CD4-positive, alpha-beta memory T cell (primary cell): ENCODE data around the gene TOX3. TPM values are rescaled to one million over a fixed set of nuclear protein-coding genes. Genes with fewer than 3 reads are reported as not detected.

ENCODE experiments used
- CTCF ChIA-PET: fragments of 350-600 bp; sonication (Branson Sonifier 250); formaldehyde crosslinking; loops from one replicate; lab custom pipeline; 2021; ENCODE audit warnings: inconsistent platforms; ENCODE audit not compliant: partially characterized antibody; lab: Charles Lee
- POLR2A ChIA-PET: fragments of 350-600 bp; sonication (Branson Sonifier 250); formaldehyde crosslinking; loops from one replicate; lab custom pipeline; 2021; ENCODE audit not compliant: partially characterized antibody; lab: Charles Lee
- DNase-seq, 5 donors: peaks; one replicate each; pipeline versions ENCODE4 v3.0.0 to v3.0.0-alpha.2; 2020 to 2022; ENCODE audit warnings: mixed read lengths in 1 of 5
- H3K27ac ChIP-seq: one replicate; pipeline ENCODE4 v1.7.0; 2013; ENCODE audit warnings: low read depth, low read length
- H3K27me3 ChIP-seq: 2 replicates; pipeline ENCODE4 v1.7.0; 2013; ENCODE audit warnings: mild to moderate bottlenecking, low read length, moderate library complexity; ENCODE audit not compliant: insufficient read depth
- H3K36me3 ChIP-seq: 2 replicates; pipeline ENCODE4 v1.7.0; 2013; ENCODE audit warnings: mild to moderate bottlenecking, low read length, moderate library complexity; ENCODE audit not compliant: insufficient read depth
- H3K4me1 ChIP-seq: 2 replicates; pipeline ENCODE4 v1.7.0; 2013; ENCODE audit warnings: mild to moderate bottlenecking, low read length, moderate library complexity; ENCODE audit not compliant: insufficient read depth
- H3K4me3 ChIP-seq, 2 donors: one replicate each; pipeline ENCODE4 v1.7.0; 2013; ENCODE audit warnings: low read length in 2 of 2, mild to moderate bottlenecking in 1 of 2
- H3K9me3 ChIP-seq, 2 donors: one replicate each; pipeline ENCODE4 v1.7.0; 2013; ENCODE audit warnings: low read length in 2 of 2, control low read depth in 1 of 2; ENCODE audit not compliant: control insufficient read depth in 1 of 2
- H3K27ac Mint-ChIP-seq, 7 donors: one replicate each; pipeline ENCODE4 v1.8.0; 2020 to 2021; ENCODE audit warnings: mixed read lengths in 7 of 7, mild to moderate bottlenecking in 6 of 7, inconsistent platforms in 3 of 7, moderate library complexity in 3 of 7
- H3K27me3 Mint-ChIP-seq, 2 donors: one replicate each; pipeline ENCODE4 v1.8.0; 2020 to 2021; ENCODE audit warnings: mixed read lengths in 2 of 2
- H3K36me3 Mint-ChIP-seq, 2 donors: one replicate each; pipeline ENCODE4 v1.8.0; 2020 to 2021; ENCODE audit warnings: mixed read lengths in 2 of 2, inconsistent platforms in 1 of 2, mild to moderate bottlenecking in 1 of 2
- H3K4me1 Mint-ChIP-seq, 4 donors: one replicate each; pipeline ENCODE4 v1.8.0; 2020 to 2021; ENCODE audit warnings: mixed read lengths in 4 of 4, mild to moderate bottlenecking in 1 of 4
- H3K4me3 Mint-ChIP-seq, 8 donors: one replicate each; pipeline ENCODE4 v1.8.0; 2020 to 2021; ENCODE audit warnings: mixed read lengths in 8 of 8, mild to moderate bottlenecking in 7 of 8, moderate library complexity in 6 of 8, inconsistent platforms in 3 of 8
- H3K9me3 Mint-ChIP-seq, 8 donors: one replicate each; pipeline ENCODE4 v1.8.0; 2020 to 2021; ENCODE audit warnings: mixed read lengths in 8 of 8, mild to moderate bottlenecking in 5 of 8, inconsistent platforms in 3 of 8, moderate library complexity in 1 of 8
- intact Hi-C: fragments of 100-400 bp; cut with micrococcal nuclease; formaldehyde crosslinking; loops from one replicate; pipeline ENCODE4 v1.15.1; 2023
- polyA plus RNA-seq, 2 donors: library from polyadenylated mRNA; unstranded; fragments of 300-500 nt; fragmentation: Illumina TruSeq; gene quantifications; one replicate each; pipeline ENCODE4 v1.2.3, GENCODE V29; 2021
- total RNA-seq, 2 experiments: library from RNA; stranded (reverse); gene quantifications; one replicate each; pipeline ENCODE4 v1.2.3, GENCODE V29; 2021

TOX3 gene
- total RNA-seq: not detected
- polyA plus RNA-seq: under 1 TPM in 1 of 2 donors, not detected in 1; 0.13 TPM

DNA sequence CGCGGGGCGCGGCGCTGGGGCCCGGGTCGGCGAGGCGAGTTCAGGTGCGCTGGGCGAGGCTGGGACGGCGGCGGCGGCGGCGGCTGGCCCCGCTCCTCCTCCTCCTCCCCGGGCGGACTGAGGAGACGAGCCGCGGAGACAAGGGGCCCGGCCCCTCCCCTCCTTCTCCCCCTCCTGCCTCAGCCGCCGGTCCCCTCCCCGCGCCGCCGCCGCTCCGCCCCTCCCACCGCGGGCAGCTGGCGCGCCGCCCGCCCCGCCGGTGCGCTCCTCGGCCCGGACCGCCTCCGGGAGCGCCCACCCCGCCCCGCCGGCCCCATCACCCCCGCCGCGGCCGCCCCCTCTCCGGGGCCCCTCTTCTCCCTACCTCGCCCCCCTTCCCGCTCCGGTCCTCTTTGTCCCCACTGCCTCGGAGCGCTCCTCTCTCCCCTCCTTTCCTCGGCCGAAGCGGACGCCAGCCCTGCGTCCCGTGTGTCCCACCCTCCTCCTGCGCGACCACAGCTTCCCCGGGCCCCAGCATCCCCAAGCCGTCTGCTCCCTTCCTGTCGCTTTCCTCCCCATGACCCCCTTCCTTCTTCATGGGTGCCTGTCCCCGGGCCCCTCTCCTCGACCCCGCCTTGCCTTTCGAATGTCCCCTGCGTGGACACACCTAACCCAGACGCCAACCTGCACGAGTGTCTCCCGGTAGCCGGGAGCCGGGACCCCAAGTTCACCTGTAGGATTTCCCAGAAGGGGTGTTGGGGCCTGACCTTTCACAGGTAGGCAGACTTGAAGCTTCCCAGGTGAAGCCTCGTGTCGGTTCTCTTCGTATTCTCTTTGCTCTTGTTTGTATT is at the start of gene TOX3:
TSS of gene TOX3 (minus strand) at position 140 of the 830 bp plus-strand sequence. CDS start 420 bp downstream, outside the sequence.
- Histone ChIP-seq H3K27ac (no peak within 1 kb of the TSS), H3K4me1 (no peaks in the 10 kb centered on the region), H3K9me3 (no peaks in the 10 kb centered on the region), H3K27me3 (peaks cover 6% of the 10 kb centered on the region), H3K4me3 (no peak within 1 kb of the TSS), H3K36me3 (no peaks in the 10 kb centered on the region)
- Mint-ChIP-seq H3K4me1 (peaks cover 0 to 6% (median 2%) of the 10 kb centered on the region in 4 donors), H3K27ac (no peak within 1 kb of the TSS), H3K9me3 (peaks cover 0 to 14% (median 0%) of the 10 kb centered on the region in 8 donors), H3K27me3 (peaks cover 26 to 34% of the 10 kb centered on the region in 2 donors), H3K4me3 (peak within 1 kb of the TSS in 3 of 8 donors; percentile 1 to 35 (median 26)), H3K36me3 (no peaks in the 10 kb centered on the region)
- intact Hi-C loops: no loop called here
- ChIA-PET CTCF (no interaction called here), POLR2A (no interaction called here)
- DNase-seq: no peak

- intact Hi-C loops: no loop called here
- ChIA-PET CTCF (no interaction called here), POLR2A (no interaction called here)
- Mint-ChIP-seq H3K9me3 (peaks cover 0 to 4% (median 0%) of the 10 kb centered on the region in 8 donors), H3K27ac (no peak overlapping the region), H3K4me3 (no peak overlapping the region), H3K36me3 (no peaks in the 10 kb centered on the region), H3K4me1 (no peaks in the 10 kb centered on the region), H3K27me3 (no peaks in the 10 kb centered on the region)
- no peaks in the 10 kb centered on the region for H3K36me3 ChIP-seq
- H3K4me1 ChIP-seq: no peaks in the 10 kb centered on the region
- H3K4me3 ChIP-seq: no peak overlapping the region
- no peaks in the 10 kb centered on the region for H3K27me3 ChIP-seq
- DNase-seq: no peak
- H3K27ac ChIP-seq: no peak overlapping the region
- H3K9me3 ChIP-seq: no peaks in the 10 kb centered on the region
Observed at GRCh38 chr16:52592778-52593177, 45.8 kb upstream of the TOX3 start.

DNA sequence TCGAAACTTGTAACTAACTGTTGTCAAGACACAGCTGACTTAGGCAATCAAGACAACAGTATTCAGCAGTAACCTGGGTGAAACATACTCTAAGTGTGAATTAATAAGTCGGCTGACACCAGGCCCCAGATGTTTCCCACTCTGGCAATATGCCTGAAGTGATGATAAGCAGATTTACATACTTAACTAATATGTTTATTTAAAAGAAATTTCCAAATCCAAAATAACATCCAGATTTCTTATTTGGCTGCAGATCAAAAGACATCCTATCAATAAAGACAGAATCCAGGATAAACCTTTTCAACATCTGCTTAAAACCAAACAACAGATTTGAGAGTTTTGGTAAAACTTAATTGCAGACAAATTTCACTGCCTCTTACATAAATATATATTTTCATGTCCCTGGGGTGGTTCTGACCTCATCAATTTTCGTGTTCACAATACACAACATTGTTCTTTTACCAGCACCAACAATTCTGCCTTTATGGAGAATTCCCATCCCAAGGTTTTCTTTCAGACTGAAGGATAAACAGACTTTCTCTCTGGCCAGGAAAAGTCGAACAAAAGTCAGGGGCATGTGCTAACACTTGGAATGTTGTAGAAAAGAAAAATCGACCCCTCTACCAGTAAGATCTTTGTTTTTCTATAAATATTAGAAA is 45.1 kb upstream of the TOX3 start:
- Mint-ChIP-seq H3K9me3 (peaks cover 0 to 4% (median 1%) of the 10 kb centered on the region in 8 donors), H3K27me3 (no peaks in the 10 kb centered on the region), H3K4me3 (no peak overlapping the region), H3K36me3 (no peaks in the 10 kb centered on the region), H3K4me1 (no peaks in the 10 kb centered on the region), H3K27ac (no peak overlapping the region)
- Histone ChIP-seq H3K9me3 (no peaks in the 10 kb centered on the region), H3K27ac (no peak overlapping the region), H3K4me3 (no peak overlapping the region), H3K27me3 (no peaks in the 10 kb centered on the region), H3K36me3 (no peaks in the 10 kb centered on the region), H3K4me1 (no peaks in the 10 kb centered on the region)
- ChIA-PET POLR2A (no interaction called here), CTCF (no interaction called here)
- DNase-seq: no peak
- intact Hi-C loops: no loop called here

GRCh38 chr16:52591471-52591870 is 44.5 kb upstream of the TOX3 start:
- intact Hi-C loops: no loop called here
- Mint-ChIP-seq H3K9me3 (peaks cover 0 to 4% (median under 1%) of the 10 kb centered on the region in 8 donors), H3K27ac (no peak overlapping the region), H3K4me1 (no peaks in the 10 kb centered on the region), H3K4me3 (no peak overlapping the region), H3K27me3 (no peaks in the 10 kb centered on the region), H3K36me3 (no peaks in the 10 kb centered on the region)
- no peak for DNase-seq
- Histone ChIP-seq H3K4me3 (no peak overlapping the region), H3K9me3 (no peaks in the 10 kb centered on the region), H3K27ac (no peak overlapping the region), H3K4me1 (no peaks in the 10 kb centered on the region), H3K36me3 (no peaks in the 10 kb centered on the region), H3K27me3 (no peaks in the 10 kb centered on the region)
- ChIA-PET CTCF (no interaction called here), POLR2A (no interaction called here)

- Mint-ChIP-seq H3K36me3 (no peaks in the 10 kb centered on the region), H3K9me3 (peaks cover 0 to 9% (median 3%) of the 10 kb centered on the region in 8 donors), H3K27me3 (no peaks in the 10 kb centered on the region), H3K4me1 (no peaks in the 10 kb centered on the region), H3K4me3 (no peak overlapping the region), H3K27ac (no peak overlapping the region)
- H3K27ac ChIP-seq: no peak overlapping the region
- H3K4me3 ChIP-seq: no peak overlapping the region
- no peaks in the 10 kb centered on the region for H3K27me3 ChIP-seq
- no peaks in the 10 kb centered on the region for H3K4me1 ChIP-seq
- intact Hi-C loops: no loop called here
- ChIA-PET CTCF (no interaction called here), POLR2A (no interaction called here)
- no peak for DNase-seq
- no peaks in the 10 kb centered on the region for H3K9me3 ChIP-seq
- H3K36me3 ChIP-seq: no peaks in the 10 kb centered on the region
Observed at GRCh38 chr16:52586159-52586558, 39.2 kb upstream of the TOX3 start.

DNA sequence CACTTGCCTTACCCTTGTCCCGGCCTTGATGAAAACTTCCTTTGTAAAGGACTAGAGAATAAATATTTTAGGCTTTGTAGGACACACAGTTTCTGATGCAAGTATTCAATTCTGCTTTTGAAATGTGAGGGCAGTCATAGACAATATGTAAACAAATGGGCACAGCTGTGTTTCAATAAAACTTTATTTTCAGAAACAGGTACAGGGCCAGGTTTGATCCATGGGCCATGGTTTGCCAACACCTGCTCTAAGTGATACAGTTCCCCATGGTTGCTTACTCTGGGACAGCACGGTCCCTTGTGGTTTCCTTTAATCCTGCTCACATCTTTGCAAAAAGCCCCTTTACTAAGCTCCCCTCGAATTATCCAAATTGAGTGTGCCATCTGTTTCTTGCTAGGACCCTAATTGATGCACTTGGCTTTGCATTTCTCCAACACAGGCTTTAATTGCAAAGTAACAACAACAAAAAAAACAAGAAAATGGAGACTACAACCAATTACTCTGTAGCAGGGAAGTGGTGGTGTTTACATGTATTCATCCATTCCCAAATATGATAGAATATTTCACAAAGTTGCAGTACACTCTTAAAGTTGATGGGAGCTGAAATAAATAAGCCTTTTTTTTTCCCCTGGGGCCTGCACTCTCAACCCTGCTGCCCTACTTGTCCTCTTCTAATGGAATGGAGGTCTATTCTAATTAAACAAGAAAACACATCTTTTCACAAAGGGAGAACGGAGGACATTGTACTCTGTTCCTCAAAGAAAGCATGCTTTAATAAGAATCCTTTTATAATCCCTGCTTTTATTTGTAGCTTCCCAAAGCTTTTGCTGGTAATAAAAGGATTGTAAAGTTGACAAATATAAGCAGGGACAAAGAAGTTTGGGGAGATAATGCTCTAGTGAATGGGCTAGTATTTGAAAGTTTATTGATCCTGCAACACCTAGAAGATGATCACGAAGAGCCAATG is 37.7 kb upstream of the TOX3 start:
- Mint-ChIP-seq H3K4me3 (no peak overlapping the region), H3K27ac (no peak overlapping the region), H3K9me3 (peaks cover 0 to 13% (median 4%) of the 10 kb centered on the region in 8 donors), H3K36me3 (no peaks in the 10 kb centered on the region), H3K4me1 (no peaks in the 10 kb centered on the region), H3K27me3 (no peaks in the 10 kb centered on the region)
- Histone ChIP-seq H3K4me1 (no peaks in the 10 kb centered on the region), H3K36me3 (no peaks in the 10 kb centered on the region), H3K4me3 (no peak overlapping the region), H3K27ac (no peak overlapping the region), H3K27me3 (no peaks in the 10 kb centered on the region), H3K9me3 (no peaks in the 10 kb centered on the region)
- intact Hi-C loops: no loop called here
- no peak for DNase-seq
- ChIA-PET POLR2A (no interaction called here), CTCF (no interaction called here)
